ENCODE results near the gene KIAA0753. TPM values are rescaled to one million over a fixed set of nuclear protein-coding genes. Genes with fewer than 3 reads are reported as not detected.

Gene KIAA0753
- total RNA-seq, 2 donors from 2014 or later, result 37.2 to 50.1 TPM

GRCh38 chr17:6681176-6681575, 40.7 kb upstream of the KIAA0753 start:
- H3K4me1 Mint-ChIP-seq, result peaks cover 31% of the 10 kb centered on the region
- DNase-seq, result no peak
- no peak overlapping the region for H3K9ac ChIP-seq (ENCODE audit: extremely low read depth, low read length, poor library complexity, severe bottlenecking)
- no peak overlapping the region for H3K4me3 ChIP-seq (ENCODE audit: low read length)
- TF ChIP-seq CTCF (conservative IDR thresholded peaks at IDR 0.05), result no peak
- H3K4me3 Mint-ChIP-seq, result no peak overlapping the region
- H3K9me3 ChIP-seq (ENCODE audit: control insufficient read depth, low read length), result no peaks in the 10 kb centered on the region
- no peaks in the 10 kb centered on the region for H3K36me3 ChIP-seq (ENCODE audit: control insufficient read depth, insufficient read depth, low read length)
- no peak overlapping the region for H3K27ac Mint-ChIP-seq
- H3K27me3 ChIP-seq (ENCODE audit: control insufficient read depth, insufficient read depth, low read length, poor library complexity, severe bottlenecking), result no peaks in the 10 kb centered on the region
- WGBS, 2 experiments (ENCODE audit: insufficient coverage in 1 of 2, insufficient read length in 1 of 2), result 84 to 93% methylated on average over 2 to 4 of the region's 4 CpGs
- peaks cover 3% of the 10 kb centered on the region for H3K27me3 Mint-ChIP-seq (ENCODE audit: insufficient read depth)
- H3K27ac ChIP-seq (ENCODE audit: low read depth, low read length), result no peak overlapping the region
- no peaks in the 10 kb centered on the region for H3K36me3 Mint-ChIP-seq (ENCODE audit: low read depth)
- no peaks in the 10 kb centered on the region for H3K9me3 Mint-ChIP-seq
- H3K4me1 ChIP-seq (ENCODE audit: control insufficient read depth, insufficient read depth, low read length), result peaks cover 9% of the 10 kb centered on the region

GRCh38 chr17:6679241-6679640, 38.7 kb upstream of the KIAA0753 start:
- Mint-ChIP-seq H3K27me3 (ENCODE audit: insufficient read depth) (peaks cover 3% of the 10 kb centered on the region), H3K27ac (no peak overlapping the region), H3K4me1 (peaks cover 20% of the 10 kb centered on the region), H3K36me3 (ENCODE audit: low read depth) (no peaks in the 10 kb centered on the region), H3K4me3 (no peak overlapping the region), H3K9me3 (no peaks in the 10 kb centered on the region)
- no peak overlapping the region for H3K27ac ChIP-seq (ENCODE audit: low read depth, low read length)
- H3K4me1 ChIP-seq (ENCODE audit: control insufficient read depth, insufficient read depth, low read length), result peaks cover 3% of the 10 kb centered on the region
- no peak for DNase-seq
- H3K4me3 ChIP-seq (ENCODE audit: low read length), result no peak overlapping the region
- no peak overlapping the region for H3K9ac ChIP-seq (ENCODE audit: extremely low read depth, low read length, poor library complexity, severe bottlenecking)
- no peak for TF ChIP-seq CTCF (conservative IDR thresholded peaks at IDR 0.05)
- H3K27me3 ChIP-seq (ENCODE audit: control insufficient read depth, insufficient read depth, low read length, poor library complexity, severe bottlenecking), result no peaks in the 10 kb centered on the region
- 86% methylated on average over 6 of the region's 6 CpGs; no CpG with 5 or more reads in 1 of the 2 experiments for WGBS, 2 experiments (ENCODE audit: insufficient coverage in 1 of 2, insufficient read length in 1 of 2)
- no peaks in the 10 kb centered on the region for H3K9me3 ChIP-seq (ENCODE audit: control insufficient read depth, low read length)
- no peaks in the 10 kb centered on the region for H3K36me3 ChIP-seq (ENCODE audit: control insufficient read depth, insufficient read depth, low read length)

GRCh38 chr17:6677946-6678345, 37.4 kb upstream of the KIAA0753 start:
- no peak overlapping the region for H3K4me3 Mint-ChIP-seq
- Histone ChIP-seq H3K27me3 (ENCODE audit: control insufficient read depth, insufficient read depth, low read length, poor library complexity, severe bottlenecking) (no peaks in the 10 kb centered on the region), H3K36me3 (ENCODE audit: control insufficient read depth, insufficient read depth, low read length) (no peaks in the 10 kb centered on the region), H3K9me3 (ENCODE audit: control insufficient read depth, low read length) (no peaks in the 10 kb centered on the region), H3K4me3 (ENCODE audit: low read length) (no peak overlapping the region), H3K9ac (ENCODE audit: extremely low read depth, low read length, poor library complexity, severe bottlenecking) (no peak overlapping the region), H3K27ac (ENCODE audit: low read depth, low read length) (no peak overlapping the region), H3K4me1 (ENCODE audit: control insufficient read depth, insufficient read depth, low read length) (no peaks in the 10 kb centered on the region)
- peaks cover 11% of the 10 kb centered on the region for H3K4me1 Mint-ChIP-seq
- peaks cover 3% of the 10 kb centered on the region for H3K27me3 Mint-ChIP-seq (ENCODE audit: insufficient read depth)
- WGBS, 2 experiments (ENCODE audit: insufficient coverage in 1 of 2, insufficient read length in 1 of 2), result 89 to 91% methylated on average over 3 to 7 of the region's 7 CpGs
- TF ChIP-seq CTCF (conservative IDR thresholded peaks at IDR 0.05), result no peak
- H3K36me3 Mint-ChIP-seq (ENCODE audit: low read depth), result no peaks in the 10 kb centered on the region
- DNase-seq, result no peak
- no peaks in the 10 kb centered on the region for H3K9me3 Mint-ChIP-seq
- H3K27ac Mint-ChIP-seq, result no peak overlapping the region

All from endodermal cell (in vitro differentiated cells).